Keratinocyte (primary cell): Measurements from ENCODE around the gene GOLT1B.

Experiments used
- EZH2 ChIP-seq: IDR thresholded peaks from one replicate; pipeline ENCODE4 v1.6.1; 2012; ENCODE audit warnings: inconsistent platforms, mild to moderate bottlenecking, low read length, moderate library complexity
- TF ChIP-seq, protein P1 (sequence below), 3 experiments: IDR thresholded peaks in 1 of 3; conservative IDR thresholded peaks in 1 of 3; optimal IDR thresholded peaks in 1 of 3; 2 replicates in 2 of 3; 3 replicates in 1 of 3; pipeline versions ENCODE3 to v1.5.1; 2011; ENCODE audit warnings: low read length in 3 of 3, mild to moderate bottlenecking in 3 of 3, moderate library complexity in 2 of 3, control low read depth in 1 of 3, inconsistent platforms in 1 of 3; ENCODE audit not compliant: insufficient read depth in 2 of 3; ENCODE audit errors: extremely low read depth in 1 of 3

- TF ChIP-seq, protein P1, sequence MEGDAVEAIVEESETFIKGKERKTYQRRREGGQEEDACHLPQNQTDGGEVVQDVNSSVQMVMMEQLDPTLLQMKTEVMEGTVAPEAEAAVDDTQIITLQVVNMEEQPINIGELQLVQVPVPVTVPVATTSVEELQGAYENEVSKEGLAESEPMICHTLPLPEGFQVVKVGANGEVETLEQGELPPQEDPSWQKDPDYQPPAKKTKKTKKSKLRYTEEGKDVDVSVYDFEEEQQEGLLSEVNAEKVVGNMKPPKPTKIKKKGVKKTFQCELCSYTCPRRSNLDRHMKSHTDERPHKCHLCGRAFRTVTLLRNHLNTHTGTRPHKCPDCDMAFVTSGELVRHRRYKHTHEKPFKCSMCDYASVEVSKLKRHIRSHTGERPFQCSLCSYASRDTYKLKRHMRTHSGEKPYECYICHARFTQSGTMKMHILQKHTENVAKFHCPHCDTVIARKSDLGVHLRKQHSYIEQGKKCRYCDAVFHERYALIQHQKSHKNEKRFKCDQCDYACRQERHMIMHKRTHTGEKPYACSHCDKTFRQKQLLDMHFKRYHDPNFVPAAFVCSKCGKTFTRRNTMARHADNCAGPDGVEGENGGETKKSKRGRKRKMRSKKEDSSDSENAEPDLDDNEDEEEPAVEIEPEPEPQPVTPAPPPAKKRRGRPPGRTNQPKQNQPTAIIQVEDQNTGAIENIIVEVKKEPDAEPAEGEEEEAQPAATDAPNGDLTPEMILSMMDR (optimal IDR thresholded peaks at IDR 0.05 in 1 of 3, IDR thresholded peaks at IDR 0.05 in 1 of 3, conservative IDR thresholded peaks at IDR 0.05 in 1 of 3; ENCODE audit: extremely low read depth in 1 of 3, insufficient read depth in 2 of 3, low read length in 3 of 3) = no peak
- TF ChIP-seq EZH2 = no peak
Measured at GRCh38 chr12:21552635-21553328, 51.2 kb downstream of the GOLT1B start.
